Upper lobe of left lung (tissue), 6 donors: Measurements from ENCODE around the gene KRTAP4-8. TPM values are rescaled to one million over a fixed set of nuclear protein-coding genes. Genes with fewer than 3 reads are reported as not detected.
A peak's percentile ranks its signal among the peaks of the same experiment; 100 is the strongest.
"Not testable (repeated sequence)": the region's sequence is repeated elsewhere in the genome, so short reads cannot be mapped to it uniquely, and the experiment has no call there.

Experiments used
- ATAC-seq, 2 donors: fragments of 200-7000 bp; cut with Tn5 transposase; one replicate each; pipeline ENCODE4 v1.9.1; 2022; ENCODE audit warnings: mild to moderate bottlenecking in 2 of 2, moderate library complexity in 2 of 2; ENCODE audit not compliant: low FRiP score in 2 of 2
- DNase-seq, 2 donors: peaks; one replicate each; pipeline ENCODE4 v3.0.0-alpha.2; 2019 to 2020
- H3K27ac ChIP-seq, 4 donors: fragments of 200-600 bp; sonication (generic); one replicate each; pipeline ENCODE4 v1.5.1; 2016 to 2019
- H3K27me3 ChIP-seq, 4 donors: fragments of 200-600 bp; sonication (generic); one replicate each; pipeline ENCODE4 v1.5.1; 2017 to 2019
- H3K36me3 ChIP-seq, 4 donors: fragments of 200-600 bp; sonication (generic); one replicate each; pipeline ENCODE4 v1.5.1; 2016 to 2019
- H3K4me1 ChIP-seq, 4 donors: fragments of 200-600 bp; sonication (generic); one replicate each; pipeline ENCODE4 v1.5.1; 2018 to 2019
- H3K4me3 ChIP-seq, 4 donors: fragments of 200-600 bp; sonication (generic); one replicate each; pipeline ENCODE4 v1.5.1; 2017 to 2019; ENCODE audit warnings: mild to moderate bottlenecking in 2 of 4, moderate library complexity in 1 of 4
- H3K9me3 ChIP-seq, 4 donors: fragments of 200-600 bp; sonication (generic); one replicate each; pipeline ENCODE4 v1.5.1; 2018 to 2019
- CTCF ChIP-seq, 6 experiments: fragments of 450-650 bp in 4 of 6; fragments of 200-600 bp in 2 of 6; sonication (generic) in 2 of 6; IDR thresholded peaks; one replicate each; pipeline ENCODE4 v1.5.1; 2016 to 2019; ENCODE audit warnings: antibody characterized with exemption in 6 of 6
- EP300 ChIP-seq, 4 donors: sonication (generic); formaldehyde crosslinking; IDR thresholded peaks; one replicate each; pipeline ENCODE4 v1.5.1; 2017; ENCODE audit warnings: antibody characterized with exemption in 4 of 4, control low read depth in 2 of 4
- POLR2A ChIP-seq, 4 donors: fragments of 450-650 bp; IDR thresholded peaks; one replicate each; pipeline ENCODE4 v1.5.1; 2016 to 2017; ENCODE audit warnings: antibody characterized with exemption in 4 of 4, mild to moderate bottlenecking in 2 of 4
- POLR2AphosphoS5 ChIP-seq, 2 donors: sonication (generic); formaldehyde crosslinking; IDR thresholded peaks; one replicate each; pipeline ENCODE4 v1.5.1; 2017; ENCODE audit warnings: antibody characterized with exemption in 2 of 2
- WGBS, 2 donors: methylation state at CpG; one replicate each; pipeline ENCODE4 v1.1.5; 2017 to 2018; 5-methylcytosine and 5-hydroxymethylcytosine counted together
- total RNA-seq, 6 donors: library from RNA; depleted of rRNA in 4 of 6; stranded (reverse); fragments of >200 nt in 4 of 6; gene quantifications; one replicate each; pipeline versions ENCODE4 v1.1.0 to v1.2.1, GENCODE V29; 2016 to 2021
- donor health status: DM: no; HTN: no; CAD: no; lungs with moderate emphysema.
- donor health status: DM: no; HTN: yes; CAD: no; lungs with severe emphysema.

KRTAP4-8 gene
- total RNA-seq, 6 donors from 2014 or later = not detected

DNA sequence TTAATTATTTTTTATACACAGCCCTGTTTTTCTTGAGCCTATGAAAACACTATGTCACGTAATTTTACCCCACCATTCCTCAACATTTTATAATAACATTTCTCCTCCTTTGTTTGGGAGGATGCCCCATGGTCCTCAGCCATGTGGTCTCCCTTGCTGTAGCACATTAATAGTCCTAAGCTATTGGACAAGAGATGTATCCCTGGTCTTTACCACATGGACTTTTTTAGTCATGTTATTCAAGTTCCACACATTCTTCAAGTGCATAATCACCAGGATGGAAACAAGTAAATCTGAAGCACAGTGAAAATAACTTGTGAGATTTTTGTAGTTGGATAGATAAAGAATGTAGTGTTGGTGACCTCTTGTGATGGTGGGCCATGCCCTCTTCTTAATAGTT lies 36.0 kb downstream of the KRTAP4-8 start:
- no peak overlapping the region for H3K27ac ChIP-seq
- ATAC-seq = no peak
- TF ChIP-seq EP300 (IDR thresholded peaks at IDR 0.05) (no peak), POLR2AphosphoS5 (IDR thresholded peaks at IDR 0.05) (no peak), POLR2A (IDR thresholded peaks at IDR 0.05) (no peak), CTCF (IDR thresholded peaks at IDR 0.05) (no peak)

DNA sequence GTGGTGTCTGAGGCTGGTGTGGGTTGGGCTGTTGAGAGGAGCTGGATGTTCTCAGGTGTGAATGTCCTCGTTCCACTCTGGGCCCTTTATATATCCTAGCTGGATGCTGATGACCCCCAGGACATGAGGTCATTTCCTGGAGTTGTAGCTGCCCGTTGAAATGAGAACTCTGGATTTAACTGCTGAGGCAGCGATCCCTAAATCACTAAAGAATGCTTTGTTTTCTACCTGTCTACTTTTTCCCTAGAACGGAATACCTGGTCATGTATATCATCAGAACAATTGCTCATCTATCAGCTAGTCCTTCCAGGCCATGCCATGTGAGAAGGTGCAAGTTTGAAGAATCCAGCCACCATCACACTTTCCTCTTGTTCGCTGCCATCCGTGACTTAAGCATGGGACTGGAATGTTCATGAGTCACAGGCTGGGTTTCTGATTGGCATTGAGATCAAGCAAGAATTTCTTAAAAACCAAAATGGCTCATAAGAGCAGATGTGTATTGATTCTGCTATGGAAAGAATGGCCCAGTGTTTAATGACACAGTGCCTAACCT lies 37.8 kb downstream of the KRTAP4-8 start, which contains the start of gene KRTAP2-3:
KRTAP2-3 (minus strand) TSS at position 63 of the 553 bp plus-strand sequence. CDS start 64 bp downstream, outside the sequence.
- ATAC-seq = no peak
- no peaks in the 10 kb centered on the region for H3K4me1 ChIP-seq
- 61 to 79% methylated on average over 5 to 6 of the region's 6 CpGs for WGBS, 2 donors

More for the DNA sequence above, 36.0 kb downstream of the KRTAP4-8 start:
- Histone ChIP-seq H3K4me3 (no peak overlapping the region), H3K4me1 (no peaks in the 10 kb centered on the region), H3K36me3 (no peaks in the 10 kb centered on the region), H3K27me3 (no peaks in the 10 kb centered on the region), H3K9me3 (no peaks in the 10 kb centered on the region)
- DNase-seq = no peak
- WGBS, 2 donors = 66 to 76% methylated on average over 1 of the region's 1 CpG

DNA sequence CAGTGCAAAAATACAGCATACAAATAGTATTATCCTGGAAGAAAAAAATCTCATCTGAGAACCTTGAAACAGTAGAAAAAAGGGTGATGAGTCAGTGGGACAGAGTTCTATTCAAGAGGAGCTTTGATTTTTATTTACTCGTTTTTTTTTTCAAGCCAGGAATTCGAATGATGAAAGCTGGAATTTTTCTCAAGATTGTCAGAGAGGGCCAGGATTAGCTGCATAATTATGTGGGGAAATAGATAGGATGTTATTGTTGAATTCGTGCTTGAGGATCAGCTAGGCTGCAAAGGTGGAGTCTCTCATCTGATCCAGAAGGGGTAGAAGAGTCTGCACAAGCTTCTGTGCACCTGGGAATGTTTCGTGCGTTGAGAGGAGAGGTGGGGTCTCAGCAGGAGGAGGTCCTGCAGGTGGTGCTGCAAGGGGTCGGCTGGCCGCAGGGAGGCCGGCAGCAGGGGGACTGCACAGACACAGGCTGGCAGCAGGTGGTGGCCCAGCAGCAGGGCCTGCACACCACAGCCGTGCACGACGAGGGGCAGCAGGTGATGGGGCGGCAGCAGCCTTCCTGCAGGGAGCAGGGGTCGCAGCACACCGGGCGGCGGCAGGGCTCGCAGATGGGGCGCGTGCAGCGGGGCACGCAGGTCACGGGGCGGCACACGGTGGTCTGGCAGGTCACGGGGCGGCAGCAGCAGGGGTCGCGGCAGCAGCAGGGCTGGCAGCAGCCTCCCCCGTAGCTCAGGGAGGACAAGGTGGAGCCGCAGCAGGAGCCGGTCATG lies 38.5 kb downstream of the KRTAP4-8 start:
- not testable (repeated sequence) for H3K27ac ChIP-seq, H3K4me1 ChIP-seq, ATAC-seq

More for the DNA sequence above, 37.8 kb downstream of the KRTAP4-8 start, which contains the start of gene KRTAP2-3:
- H3K9me3 ChIP-seq = no peaks in the 10 kb centered on the region
- TF ChIP-seq CTCF (IDR thresholded peaks at IDR 0.05) = no peak
- no peak for TF ChIP-seq POLR2A (IDR thresholded peaks at IDR 0.05)
- TF ChIP-seq POLR2AphosphoS5 (IDR thresholded peaks at IDR 0.05) = no peak
- TF ChIP-seq EP300 (IDR thresholded peaks at IDR 0.05) = no peak
- H3K4me3 ChIP-seq = no peak within 1 kb of the TSS
- DNase-seq = no peak
- no peak within 1 kb of the TSS for H3K27ac ChIP-seq
- no peaks in the 10 kb centered on the region for H3K27me3 ChIP-seq
- H3K36me3 ChIP-seq = no peaks in the 10 kb centered on the region

GRCh38 chr17:41058741-41059140 lies 39.2 kb downstream of the KRTAP4-8 start:
- no peaks in the 10 kb centered on the region for H3K9me3 ChIP-seq
- no peaks in the 10 kb centered on the region for H3K27me3 ChIP-seq
- no peaks in the 10 kb centered on the region for H3K36me3 ChIP-seq
- TF ChIP-seq POLR2A (IDR thresholded peaks at IDR 0.05) = no peak
- no peak for TF ChIP-seq POLR2AphosphoS5 (IDR thresholded peaks at IDR 0.05)
- no peak for TF ChIP-seq CTCF (IDR thresholded peaks at IDR 0.05)
- TF ChIP-seq EP300 (IDR thresholded peaks at IDR 0.05) = no peak
- H3K27ac ChIP-seq = no peak overlapping the region
- no peaks in the 10 kb centered on the region for H3K4me1 ChIP-seq
- H3K4me3 ChIP-seq = no peak overlapping the region
- ATAC-seq = no peak
- WGBS, 2 donors = 87 to 90% methylated on average over 5 of the region's 5 CpGs
- DNase-seq = no peak

More for the DNA sequence above, 38.5 kb downstream of the KRTAP4-8 start:
- not testable (repeated sequence) for H3K27me3 ChIP-seq, H3K9me3 ChIP-seq, H3K4me3 ChIP-seq, H3K36me3 ChIP-seq
- DNase-seq = peak in 1 of 2 donors; percentile 59
- 31 to 39% methylated on average over 7 to 11 of the region's 31 CpGs for WGBS, 2 donors

- TF ChIP-seq POLR2AphosphoS5 (IDR thresholded peaks at IDR 0.05) (no peak), CTCF (IDR thresholded peaks at IDR 0.05) (no peak), EP300 (IDR thresholded peaks at IDR 0.05) (no peak), POLR2A (IDR thresholded peaks at IDR 0.05) (no peak)
- ATAC-seq (no peak), DNase-seq (no peak)
- WGBS, 2 donors = 93% methylated on average over 1 of the region's 1 CpG
- H3K9me3 ChIP-seq = no peaks in the 10 kb centered on the region
- H3K27ac ChIP-seq = no peak overlapping the region
- H3K4me1 ChIP-seq = no peaks in the 10 kb centered on the region
- H3K4me3 ChIP-seq = no peak overlapping the region
- H3K27me3 ChIP-seq = no peaks in the 10 kb centered on the region
- H3K36me3 ChIP-seq = no peaks in the 10 kb centered on the region
Observed at GRCh38 chr17:41057547-41057946, 40.4 kb downstream of the KRTAP4-8 start.

DNA sequence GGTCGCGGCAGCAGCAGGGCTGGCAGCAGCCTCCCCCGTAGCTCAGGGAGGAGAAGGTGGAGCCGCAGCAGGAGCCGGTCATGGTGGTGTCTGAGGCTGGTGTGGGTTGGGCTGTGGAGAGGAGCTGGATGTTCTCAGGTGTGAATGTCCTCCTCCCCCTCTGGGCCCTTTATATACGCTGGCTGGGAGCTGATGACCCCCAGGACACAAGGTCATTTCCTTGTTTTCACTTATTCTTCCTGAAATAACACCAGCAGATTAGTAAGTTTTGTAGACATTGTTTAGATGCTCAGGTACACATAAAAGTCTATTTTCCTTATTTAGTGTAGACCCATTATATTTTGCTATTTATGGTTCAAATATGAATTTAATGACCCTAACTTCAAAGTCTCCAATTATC lies 42.8 kb downstream of the KRTAP4-8 start, which contains the start of gene KRTAP2-2:
KRTAP2-2 (minus strand) TSS at position 101 of the 400 bp plus-strand sequence; CDS start at position 82, 19 bp downstream.
- H3K36me3 ChIP-seq, H3K27me3 ChIP-seq, H3K4me1 ChIP-seq, DNase-seq, H3K4me3 ChIP-seq, ATAC-seq, H3K27ac ChIP-seq, H3K9me3 ChIP-seq: not testable (repeated sequence)
- WGBS, 2 donors = 36 to 67% methylated on average over 1 of the region's 6 CpGs

- ATAC-seq, H3K4me1 ChIP-seq, H3K36me3 ChIP-seq, H3K4me3 ChIP-seq, H3K9me3 ChIP-seq, H3K27ac ChIP-seq, H3K27me3 ChIP-seq: not testable (repeated sequence)
- WGBS, 2 donors = 73 to 90% methylated on average over 4 to 7 of the region's 9 CpGs
- peak in 1 of 2 donors; percentile 8 for DNase-seq
Observed at GRCh38 chr17:41054556-41054955, 43.4 kb downstream of the KRTAP4-8 start.
